Measurements from ENCODE around the gene CHRNA4. TPM values are rescaled to one million over a fixed set of nuclear protein-coding genes. Genes with fewer than 3 reads are reported as not detected.

Gene CHRNA4
- total and polyA plus RNA-seq, 2 of the 4 experiments (the other 2 are of a cell fraction) = not detected

GRCh38 chr20:63386491-63386890, 25.3 kb upstream of the CHRNA4 start:
- Histone ChIP-seq H2BK5ac (ENCODE audit: low read depth, low read length, poor library complexity, severe bottlenecking) (no peak overlapping the region), H3K36me3 (ENCODE audit: control insufficient read depth, insufficient read depth, low read length) (no peaks in the 10 kb centered on the region), H3K4me3 (ENCODE audit: insufficient read depth, low read depth, low read length) (no peak overlapping the region), H2BK15ac (ENCODE audit: low read depth, low read length) (no peak overlapping the region), H3K56ac (ENCODE audit: extremely low read depth, insufficient read depth, low read length) (no peak overlapping the region), H4K91ac (ENCODE audit: insufficient read depth, low read depth, low read length) (no peak overlapping the region), H3K79me1 (ENCODE audit: low read depth in 1 of 2, low read length in 2 of 2) (no peaks in the 10 kb centered on the region), H3K4ac (ENCODE audit: low read depth, low read length) (no peak overlapping the region), H3K27me3 (ENCODE audit: control insufficient read depth, insufficient read depth, low read length) (no peaks in the 10 kb centered on the region; the same call in 1 of the 2 replicates), H3K9me3 (ENCODE audit: control insufficient read depth, insufficient read depth, low read length) (peaks cover 12% of the 10 kb centered on the region), H3K9me1 (ENCODE audit: insufficient read depth, low read length) (no peaks in the 10 kb centered on the region), H2BK120ac (ENCODE audit: low read depth, low read length) (no peak overlapping the region), H3K9ac (ENCODE audit: low read depth, low read length) (no peak overlapping the region), H3K4me2 (ENCODE audit: low read depth, low read length) (no peak overlapping the region), H4K20me1 (ENCODE audit: insufficient read depth, low read length) (no peaks in the 10 kb centered on the region), H2BK20ac (ENCODE audit: low read depth, low read length) (no peak overlapping the region), H4K8ac (ENCODE audit: low read depth in 2 of 2, low read length in 2 of 2) (no peak overlapping the region), H2AK5ac (ENCODE audit: low read depth, low read length) (no peak overlapping the region), H3K18ac (ENCODE audit: low read depth, low read length) (no peak overlapping the region), H3K14ac (replicated peaks; ENCODE audit: low read depth, low read length) (no peak overlapping the region), H3K27ac (ENCODE audit: insufficient read depth, low read length) (no peak overlapping the region), H2AK9ac (replicated peaks; ENCODE audit: low read depth, low read length, poor library complexity) (no peak overlapping the region), H3K23ac (ENCODE audit: low read depth, low read length) (no peak overlapping the region), H4K5ac (ENCODE audit: low read depth, low read length) (no peak overlapping the region), H3K4me1 (ENCODE audit: control insufficient read depth, insufficient read depth, low read length) (no peaks in the 10 kb centered on the region), H2AFZ (replicated peaks; ENCODE audit: low read length, poor library complexity) (no peak overlapping the region)
- ChIA-PET POLR2A (ENCODE audit: unreplicated experiment) (no interaction called here), CTCF (no interaction called here)
- WGBS, 2 experiments (ENCODE audit: extremely low coverage in 2 of 2, insufficient read length in 1 of 2) = 83% methylated on average over 2 of the region's 18 CpGs; no CpG with 5 or more reads in 1 of the 2 experiments
- DNase-seq (no peak), ATAC-seq (ENCODE audit: low read depth) (no peak)
- intact Hi-C loops (cut with micrococcal nuclease) (no loop called here), in situ Hi-C loops (cut with MboI; ENCODE audit: low sequenced_read_pairs) (no loop called here), dilution Hi-C loops (cut with HindIII; ENCODE audit: low sequenced_read_pairs, unreplicated experiment) (no loop called here)
- no TSS peak for BruUV-seq (replicated peaks)
- TF ChIP-seq RFX5 (IDR thresholded peaks at IDR 0.05; ENCODE audit: low read depth, low read length) (no peak), ELK1 (IDR thresholded peaks at IDR 0.05; ENCODE audit: borderline replicate concordance, low read depth, low read length) (no peak), SMC3 (IDR thresholded peaks at IDR 0.05; ENCODE audit: low read depth, low read length) (no peak), FOS (IDR thresholded peaks at IDR 0.05; ENCODE audit: low read depth, low read length) (no peak), MAZ (IDR thresholded peaks at IDR 0.05; ENCODE audit: borderline replicate concordance, low read depth, low read length) (no peak), CHD1 (IDR thresholded peaks at IDR 0.05; ENCODE audit: low read depth, low read length) (no peak), NFE2L2 (IDR thresholded peaks at IDR 0.05; ENCODE audit: low read depth, low read length) (no peak), POLR2A (IDR thresholded peaks at IDR 0.05; ENCODE audit: low read depth, low read length) (no peak), USF2 (IDR thresholded peaks at IDR 0.05; ENCODE audit: low read depth, low read length) (no peak), MAFK (IDR thresholded peaks at IDR 0.05; ENCODE audit: low read depth, low read length) (no peak), CEBPB (IDR thresholded peaks at IDR 0.05; ENCODE audit: low read depth, low read length) (no peak), CTCF (conservative IDR thresholded peaks at IDR 0.05; ENCODE audit: low read depth, low read length) (no peak), RAD21 (IDR thresholded peaks at IDR 0.05; ENCODE audit: low read length) (no peak), RCOR1 (IDR thresholded peaks at IDR 0.05; ENCODE audit: insufficient replicate concordance, low read length) (no peak), BHLHE40 (IDR thresholded peaks at IDR 0.05; ENCODE audit: low read depth, low read length) (no peak), MXI1 (IDR thresholded peaks at IDR 0.05; ENCODE audit: borderline replicate concordance, low read depth, low read length) (no peak)
